ENCODE data around the gene STMN3. TPM values are rescaled to one million over a fixed set of nuclear protein-coding genes. Genes with fewer than 3 reads are reported as not detected.
"Not testable (repeated sequence)": the region's sequence is repeated elsewhere in the genome, so short reads cannot be mapped to it uniquely, and the experiment has no call there.

The STMN3 gene
- total RNA-seq, 1 experiment from 2014 or later = 49.8 TPM

GRCh38 chr20:63639093-63639975, 13.9 kb downstream of the STMN3 start:
- DNase-seq (ENCODE audit: low read depth) = no peak

- DNase-seq (ENCODE audit: low read depth) = no peak
These were observed 16.2 kb downstream of the STMN3 start for GRCh38 chr20:63636752-63637628.

GRCh38 chr20:63635431-63636141, 17.6 kb downstream of the STMN3 start:
- DNase-seq (ENCODE audit: low read depth) = no peak

GRCh38 chr20:63633732-63634131, 19.5 kb downstream of the STMN3 start:
- DNase-seq (ENCODE audit: low read depth) = no peak

- DNase-seq (ENCODE audit: low read depth) = not testable (repeated sequence)
These were observed 21.8 kb downstream of the STMN3 start for GRCh38 chr20:63631426-63631825.

GRCh38 chr20:63630956-63631355, 22.3 kb downstream of the STMN3 start:
- not testable (repeated sequence) for DNase-seq (ENCODE audit: low read depth)

- peak; percentile 74 for DNase-seq (ENCODE audit: low read depth)
These were observed 24.8 kb downstream of the STMN3 start for GRCh38 chr20:63628246-63628975.

GRCh38 chr20:63627751-63628245, 25.4 kb downstream of the STMN3 start:
- no peak for DNase-seq (ENCODE audit: low read depth)

- DNase-seq (ENCODE audit: low read depth) = peak; percentile 89
These were observed 26.0 kb downstream of the STMN3 start for GRCh38 chr20:63627129-63627750.

GRCh38 chr20:63626424-63627128, 26.6 kb downstream of the STMN3 start, which contains the start of gene GMEB2:
Gene GMEB2 (minus strand): TSS chr20:63627101. CDS start chr20:63619397, 7,704 bp downstream.
- DNase-seq (ENCODE audit: low read depth) = peak; percentile 64

GRCh38 chr20:63625771-63626423, 27.3 kb downstream of the STMN3 start:
- no peak for DNase-seq (ENCODE audit: low read depth)

GRCh38 chr20:63624486-63624885, 28.7 kb downstream of the STMN3 start:
- DNase-seq (ENCODE audit: low read depth) = no peak

- no peak for DNase-seq (ENCODE audit: low read depth)
These were observed 30.5 kb downstream of the STMN3 start for GRCh38 chr20:63622732-63623131.

- no peak for DNase-seq (ENCODE audit: low read depth)
These were observed 31.1 kb downstream of the STMN3 start for GRCh38 chr20:63622096-63622495.

GRCh38 chr20:63620991-63621390, 32.2 kb downstream of the STMN3 start:
- no peak for DNase-seq (ENCODE audit: low read depth)

- DNase-seq (ENCODE audit: low read depth) = no peak
These were observed 33.7 kb downstream of the STMN3 start for GRCh38 chr20:63619505-63619904.

- no peak for DNase-seq (ENCODE audit: low read depth)
These were observed 34.1 kb downstream of the STMN3 start for GRCh38 chr20:63619086-63619485.

- no peak for DNase-seq (ENCODE audit: low read depth)
These were observed 34.8 kb downstream of the STMN3 start for GRCh38 chr20:63618291-63618980.
